Nucleus accumbens (tissue), 56 donors: ENCODE measurements around the gene ECHS1.
"Not testable (repeated sequence)": the region's sequence is repeated elsewhere in the genome, so short reads cannot be mapped to it uniquely, and the experiment has no call there.

Source experiments
- DNase-seq, 56 donors: peaks; one replicate each; lab custom pipeline; 2025; lab: John Stamatoyannopoulos, UW

ECHS1 gene

DNA sequence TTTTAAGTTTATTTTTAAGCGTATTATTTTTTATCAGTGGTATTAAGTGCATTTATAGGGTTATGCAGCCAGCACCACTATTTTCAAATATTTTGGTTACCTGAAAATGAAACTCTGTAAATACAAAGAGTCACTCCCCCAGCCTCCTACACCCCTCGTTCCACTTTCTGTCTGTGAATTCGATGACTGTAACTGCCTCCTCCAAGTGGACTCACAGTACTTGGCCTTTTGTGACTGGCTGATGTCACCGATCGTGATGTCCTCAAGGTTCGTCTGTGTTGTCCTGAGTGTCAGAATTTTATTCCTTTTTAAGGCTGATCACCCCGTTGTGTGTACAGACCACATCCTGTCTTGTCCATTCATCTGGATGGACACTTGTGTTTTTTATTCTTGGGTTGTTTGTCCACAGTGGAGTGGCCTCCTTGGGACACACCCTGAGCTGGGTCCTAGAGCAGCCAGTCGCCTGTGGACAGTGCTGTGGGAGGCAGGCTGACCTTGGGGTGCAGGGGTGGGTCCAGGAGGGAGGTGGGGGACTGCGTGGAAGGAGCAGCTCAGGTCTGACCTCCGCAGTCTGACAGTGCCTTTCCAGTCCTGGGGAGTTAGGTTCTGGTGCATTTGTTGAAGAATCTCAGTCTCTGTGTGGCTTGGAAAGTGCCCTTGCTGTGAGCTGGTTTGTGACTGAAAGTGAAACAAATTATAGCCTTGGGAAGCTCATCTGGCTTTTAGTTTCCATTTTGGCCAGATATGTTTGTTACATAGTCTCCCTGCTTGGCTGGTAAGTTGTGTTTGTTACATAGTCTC is 27.7 kb upstream of the ECHS1 start:
- no peak for DNase-seq

DNA sequence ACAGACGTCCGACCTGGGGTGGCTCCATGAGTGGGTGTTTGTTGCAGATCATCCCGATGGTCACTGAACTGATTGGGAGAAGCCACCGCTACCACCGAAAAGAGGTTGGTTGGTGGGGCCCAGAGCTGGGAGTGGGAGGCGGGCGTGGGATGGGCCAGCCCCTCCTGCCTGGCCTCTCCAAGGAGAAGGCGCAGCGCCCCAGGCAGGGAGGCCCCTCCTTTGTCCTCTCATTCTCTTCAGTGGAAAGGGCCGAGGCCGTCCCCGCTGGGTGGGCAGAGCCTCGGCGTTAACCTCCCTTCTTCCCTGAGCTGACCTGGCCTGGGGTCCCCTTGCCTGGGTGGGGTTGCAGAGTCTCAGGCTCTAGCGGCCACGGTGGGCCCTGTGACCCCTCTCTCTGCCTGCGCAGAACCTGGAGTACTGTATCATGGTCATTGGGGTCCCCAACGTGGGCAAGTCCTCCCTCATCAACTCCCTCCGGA is 26.0 kb upstream of the ECHS1 start:
- DNase-seq: no peak

DNA sequence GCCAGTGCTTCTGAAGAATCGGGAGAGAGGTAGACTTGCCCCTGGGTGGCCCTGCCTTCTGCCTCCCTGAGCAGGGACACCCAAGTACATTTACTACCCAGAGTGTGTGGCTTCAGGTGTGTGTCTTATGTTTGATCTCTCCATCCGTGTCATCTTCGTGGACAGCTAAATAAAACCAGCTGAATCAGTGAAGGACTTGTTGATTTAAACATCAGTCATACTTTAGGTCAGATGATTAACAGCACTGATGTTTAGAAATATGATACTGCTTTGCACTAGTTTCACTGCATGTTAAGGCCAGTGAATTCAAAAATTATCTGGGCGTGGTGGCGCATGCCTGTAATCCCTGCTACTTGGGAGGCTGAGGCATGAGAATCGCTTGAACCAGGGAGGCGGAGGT is 24.8 kb upstream of the ECHS1 start:
- DNase-seq: no peak

DNA sequence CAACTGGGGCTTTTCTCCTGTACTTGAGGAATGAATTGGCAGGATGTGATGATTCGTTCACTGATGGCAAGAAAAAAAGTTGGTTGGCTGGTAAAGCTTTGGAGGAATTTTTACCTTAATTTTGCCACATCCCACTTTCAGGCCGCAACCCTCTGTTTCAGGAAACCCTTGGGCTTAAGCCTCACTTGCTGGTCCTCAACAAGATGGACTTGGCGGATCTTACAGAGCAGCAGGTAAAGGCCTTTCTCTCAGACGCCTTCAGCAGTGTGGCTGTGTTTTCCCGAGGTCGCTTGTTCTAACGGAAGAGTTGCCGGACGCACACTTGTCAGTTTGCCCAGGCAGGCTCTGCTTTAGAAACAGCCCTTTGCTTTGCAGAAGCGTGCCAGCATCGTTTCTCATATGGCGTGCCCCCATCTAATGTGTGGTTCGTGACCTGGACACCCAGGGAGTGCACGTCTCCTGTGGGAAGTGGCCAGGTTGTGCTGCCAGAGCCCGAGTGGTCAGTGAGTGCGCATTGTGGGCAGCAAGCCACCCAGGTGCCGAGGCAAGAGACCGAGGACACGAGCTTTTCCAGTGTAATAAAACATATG is 23.0 kb upstream of the ECHS1 start:
- DNase-seq: no peak

DNA sequence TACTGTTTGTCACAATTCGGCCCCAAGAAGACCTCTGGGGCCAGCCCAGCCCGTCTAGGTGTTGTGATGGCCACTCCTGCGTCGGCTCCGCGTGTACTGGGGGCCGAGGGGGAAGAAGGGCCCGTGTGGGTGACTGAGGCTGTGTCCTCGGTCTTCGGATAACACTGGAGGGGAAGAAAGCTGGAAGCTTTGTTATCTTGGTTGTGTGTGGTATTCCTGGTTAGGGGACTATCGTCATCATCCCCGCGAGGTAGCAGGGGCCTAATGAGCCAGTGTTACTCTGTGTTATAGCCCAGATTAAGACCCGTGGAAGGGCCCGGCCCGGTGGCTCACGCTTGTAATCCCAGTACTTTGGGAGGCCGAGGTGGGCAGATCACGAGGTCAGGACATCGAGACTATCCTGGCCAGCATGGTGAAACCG is 21.7 kb upstream of the ECHS1 start:
- DNase-seq: no peak

DNA sequence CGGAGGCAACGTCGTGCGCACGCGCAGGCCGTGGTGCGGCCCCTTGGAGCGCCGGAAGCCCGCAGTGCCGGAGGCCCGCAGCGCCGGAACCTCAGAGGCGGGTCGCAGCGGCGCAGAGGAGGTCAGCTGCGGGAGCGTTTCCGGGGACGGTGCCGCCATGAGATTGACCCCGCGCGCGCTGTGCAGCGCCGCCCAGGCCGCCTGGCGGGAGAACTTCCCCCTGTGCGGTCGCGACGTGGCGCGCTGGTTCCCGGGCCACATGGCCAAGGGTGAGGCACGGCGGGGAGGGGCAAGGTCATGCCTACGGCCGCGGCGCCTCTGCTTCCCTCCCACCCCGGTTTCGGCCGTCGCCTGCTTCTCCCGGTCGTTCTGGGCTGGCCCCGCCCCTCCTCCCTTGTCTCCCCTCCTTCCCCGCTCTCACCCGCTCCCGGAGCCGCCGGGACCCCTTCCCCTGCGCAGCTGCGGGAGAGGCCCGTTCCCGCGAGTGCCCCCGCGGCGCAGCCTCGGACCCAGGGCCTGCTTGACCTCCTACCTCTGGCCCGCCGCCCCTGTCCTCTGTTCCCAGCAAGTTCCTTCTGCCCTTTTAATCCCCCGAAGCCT is 21.0 kb upstream of the ECHS1 start, which contains the start of gene MTG1:
TSS of gene MTG1 (plus strand) at position 94 of the 600 bp plus-strand sequence. CDS start at position 158, 64 bp downstream.
- peak; percentile 51 to 97 (median 90) for DNase-seq

DNA sequence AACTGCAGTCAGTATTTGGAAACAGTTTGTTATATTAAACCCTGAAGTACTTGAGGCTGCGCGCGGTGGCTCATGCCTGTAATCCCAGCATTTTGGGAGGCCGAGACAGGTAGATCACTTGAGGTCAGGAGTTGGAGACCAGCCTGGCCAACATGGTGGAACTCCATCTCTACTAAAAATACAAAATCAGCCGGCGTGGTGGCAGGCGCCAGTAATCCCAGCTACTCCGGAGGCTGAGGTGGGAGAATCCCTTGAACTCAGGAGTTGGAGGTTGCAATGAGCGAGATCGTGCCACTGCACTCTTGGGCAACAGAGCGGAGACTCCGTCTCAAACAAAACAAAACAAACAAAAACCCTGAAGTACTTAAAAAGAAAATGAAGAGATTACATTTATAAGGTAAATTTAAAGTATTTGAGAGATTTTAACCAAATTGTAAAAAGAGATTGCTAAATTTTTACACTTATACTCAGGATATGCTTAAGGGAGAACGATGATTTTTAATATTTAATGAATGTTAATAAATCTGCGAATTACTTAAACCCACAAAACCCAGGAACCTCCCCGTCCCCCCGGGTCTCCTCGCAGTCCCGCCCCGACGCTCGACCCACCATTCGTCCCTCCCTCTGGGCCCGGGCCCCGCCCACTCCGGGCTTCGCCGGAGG is 20.4 kb upstream of the ECHS1 start:
- no peak for DNase-seq

DNA sequence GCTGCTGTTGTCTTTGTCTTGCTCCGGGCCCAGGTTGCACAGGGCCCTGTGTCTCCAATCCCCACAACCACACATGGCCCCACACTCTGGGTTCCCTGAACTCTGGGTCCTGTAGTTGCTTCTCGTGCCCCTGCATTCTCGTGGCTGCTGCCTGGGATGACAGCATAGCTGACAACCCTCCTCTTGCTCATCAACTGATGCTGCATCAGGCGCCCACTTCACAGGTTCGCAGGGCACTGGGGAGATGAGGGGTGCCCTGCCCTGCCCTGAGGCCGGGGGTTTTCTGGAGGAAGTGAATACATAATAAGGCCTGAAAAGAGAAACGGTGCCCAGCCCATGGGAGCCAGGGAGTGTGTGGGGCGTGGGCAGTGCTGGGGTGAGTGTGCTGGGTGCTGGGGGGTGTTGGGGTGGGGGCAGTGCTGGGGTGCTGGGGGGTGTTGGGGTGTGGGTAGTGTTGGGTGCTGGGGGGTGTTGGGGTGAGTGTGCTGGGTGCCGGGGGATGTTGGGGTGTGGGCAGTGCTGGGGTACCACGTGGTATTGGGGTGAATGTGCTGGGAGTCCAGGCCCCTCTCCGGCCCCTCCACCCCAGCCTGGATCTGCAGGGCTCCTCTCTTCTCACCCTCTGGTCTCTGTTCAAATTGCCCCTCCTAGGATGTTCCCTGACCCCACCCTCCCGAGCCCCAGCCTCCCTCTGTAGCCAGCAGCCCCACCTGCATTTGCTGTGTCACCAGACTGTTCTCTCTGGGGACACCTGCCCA is 18.8 kb upstream of the ECHS1 start:
- DNase-seq: no peak

DNA sequence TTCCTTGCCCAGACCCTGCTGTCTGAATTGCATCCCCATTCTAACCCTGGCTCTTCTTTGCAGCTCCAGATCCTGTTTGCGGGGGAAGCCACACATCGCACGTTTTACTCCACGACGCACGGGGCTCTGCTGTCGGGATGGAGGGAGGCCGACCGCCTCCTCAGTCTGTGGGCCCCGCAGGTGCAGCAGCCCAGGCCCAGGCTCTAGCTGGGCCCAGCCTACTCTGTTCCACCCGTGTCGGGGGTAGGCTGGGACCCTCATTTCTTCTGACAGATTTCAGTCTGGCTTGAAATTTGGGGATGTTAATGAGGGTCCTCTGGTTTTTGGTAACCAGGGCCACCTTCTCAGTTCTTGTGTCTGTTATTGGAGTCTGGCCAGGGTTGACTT is 18.1 kb upstream of the ECHS1 start:
- no peak for DNase-seq

DNA sequence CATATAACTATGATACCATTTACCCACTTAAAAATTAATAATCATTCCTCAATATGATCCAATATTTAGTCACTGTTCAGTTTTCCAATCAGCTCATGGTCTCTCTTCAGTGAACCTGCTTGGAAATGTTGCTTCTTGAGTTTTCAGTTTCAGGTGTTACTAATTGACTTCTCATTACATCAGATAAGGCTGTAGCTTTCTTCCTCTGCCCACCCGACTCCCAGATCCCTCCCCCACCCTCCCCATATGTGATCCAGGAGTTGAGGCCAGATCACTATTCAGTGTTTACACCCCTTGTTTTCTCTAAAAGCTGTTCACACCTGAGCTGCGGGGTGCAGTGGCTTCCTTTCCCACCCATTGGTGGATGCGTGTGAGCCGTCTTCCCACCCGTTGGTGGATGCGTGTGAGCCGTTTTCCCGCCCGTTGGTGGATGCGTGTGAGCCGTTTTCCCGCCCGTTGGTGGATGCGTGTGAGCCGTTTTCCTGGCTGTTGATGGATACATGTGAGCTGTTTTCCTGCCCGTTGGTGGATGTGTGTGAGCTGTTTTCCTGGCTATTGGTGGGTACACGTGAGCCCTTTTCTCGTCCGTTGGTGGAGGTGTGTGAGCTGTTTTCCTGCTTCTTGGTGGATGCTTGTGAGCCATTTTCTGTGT is 17.6 kb upstream of the ECHS1 start:
- no peak for DNase-seq

DNA sequence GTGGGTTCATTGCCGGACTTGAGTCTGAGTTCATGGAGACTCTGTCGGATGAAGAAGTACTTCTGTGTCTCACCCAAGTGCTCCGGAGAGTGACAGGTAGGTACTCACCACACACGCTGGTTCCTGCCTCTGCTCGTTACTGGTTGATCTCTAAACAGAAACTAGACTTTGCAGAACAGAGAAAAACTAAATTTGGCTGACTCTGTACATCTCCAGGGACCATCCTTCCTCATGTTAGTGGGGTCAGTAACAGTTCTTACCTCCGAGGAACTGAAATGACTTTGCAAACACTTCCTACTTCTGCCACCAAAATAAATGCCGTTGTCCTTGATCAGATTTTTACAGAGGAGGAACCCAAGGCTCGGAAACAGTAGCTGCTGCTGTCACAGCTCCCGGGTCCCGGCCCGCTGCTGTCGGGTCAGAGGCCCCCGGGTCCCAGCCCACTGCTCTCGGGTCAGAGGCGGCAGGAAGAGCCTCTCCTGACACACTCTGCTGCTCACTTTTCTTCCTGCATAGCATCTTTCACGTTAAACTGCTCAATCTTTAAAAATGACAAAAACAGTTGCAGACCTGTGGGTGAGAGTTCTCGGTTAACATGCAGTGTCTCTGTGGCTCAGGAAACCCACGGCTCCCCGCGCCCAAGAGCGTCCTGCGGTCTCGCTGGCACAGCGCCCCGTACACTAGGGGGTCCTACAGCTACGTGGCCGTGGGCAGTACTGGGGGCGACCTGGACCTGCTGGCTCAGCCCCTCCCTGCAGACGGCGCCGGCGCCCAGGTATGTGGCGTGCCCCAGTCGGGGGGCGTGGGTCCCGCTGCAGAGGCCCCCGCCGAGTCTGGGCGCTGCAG is 16.0 kb upstream of the ECHS1 start:
- no peak for DNase-seq

DNA sequence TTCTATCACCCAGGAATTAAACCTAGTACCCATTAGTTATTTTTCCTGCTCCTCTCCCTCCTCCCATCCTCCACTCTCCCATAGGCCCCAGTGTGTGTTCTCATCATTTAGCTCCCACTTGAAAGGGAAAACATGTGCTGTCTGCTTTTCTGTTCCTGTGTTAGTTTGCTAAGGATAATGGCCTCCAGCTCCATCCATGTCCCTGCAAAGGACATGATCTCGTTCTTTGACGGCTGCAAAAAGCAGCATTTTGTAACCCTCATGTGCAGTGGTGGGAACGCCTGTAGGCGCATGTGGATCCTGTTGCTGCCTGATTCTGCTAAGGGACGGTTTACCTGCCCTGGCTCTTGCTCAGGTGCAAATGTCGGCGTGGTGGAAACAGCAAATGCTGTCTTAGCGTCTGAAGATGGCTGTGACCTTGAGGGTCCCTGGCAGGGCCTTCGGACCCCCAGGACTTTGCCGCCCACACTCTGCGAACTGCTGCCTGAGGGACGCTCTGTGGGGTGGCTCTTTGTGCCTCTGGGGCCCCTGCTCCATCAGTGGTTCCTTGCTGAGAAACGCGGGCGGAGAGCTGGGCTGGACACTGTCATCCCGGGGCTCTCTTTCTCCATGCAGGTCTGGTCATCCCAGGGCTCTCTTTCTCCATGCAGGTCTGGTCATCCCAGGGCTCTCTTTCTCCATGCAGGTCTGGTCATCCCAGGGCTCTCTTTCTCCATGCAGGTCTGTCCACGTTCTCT is 15.2 kb upstream of the ECHS1 start:
- DNase-seq: peak in 1 of 56 donors; percentile 11

DNA sequence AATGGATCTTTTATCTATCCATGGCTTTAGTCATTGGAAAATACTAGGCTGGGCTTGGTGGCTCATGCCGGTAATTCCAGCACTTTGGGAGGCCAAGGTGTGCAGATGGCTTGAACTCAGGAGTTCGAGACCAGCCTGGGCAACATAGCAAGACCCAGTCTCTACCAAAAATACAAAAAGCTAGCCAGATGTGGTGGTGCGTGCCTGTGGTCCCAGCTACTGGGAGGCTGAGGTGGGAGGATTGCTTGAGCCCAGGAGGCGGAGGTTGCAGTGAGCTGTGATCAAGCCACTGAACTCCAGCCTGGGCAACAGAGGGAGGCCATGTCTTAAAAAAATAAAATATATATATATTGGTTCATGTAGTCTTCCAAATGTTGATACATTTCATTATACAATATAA is 13.8 kb upstream of the ECHS1 start:
- not testable (repeated sequence) for DNase-seq

DNA sequence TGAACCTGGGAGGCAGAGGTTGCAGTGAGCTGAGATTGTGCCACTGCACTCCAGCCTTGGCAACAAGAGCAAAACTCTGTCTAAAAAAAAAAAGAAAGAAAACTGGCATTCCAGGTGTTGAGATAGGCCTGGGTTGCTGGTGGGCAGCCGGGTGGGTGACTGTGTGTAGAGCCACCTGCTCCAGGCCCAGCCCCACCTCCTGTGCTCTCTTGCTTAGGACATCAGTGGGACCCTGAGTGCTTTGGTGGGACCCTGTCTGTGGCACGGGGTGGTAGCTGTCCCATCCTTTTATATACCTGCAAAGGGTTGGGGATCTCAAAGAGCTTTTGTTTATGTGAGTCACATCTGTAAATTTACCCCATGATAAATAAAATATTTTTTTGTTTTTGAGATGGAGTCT is 12.1 kb upstream of the ECHS1 start:
- no peak for DNase-seq

DNA sequence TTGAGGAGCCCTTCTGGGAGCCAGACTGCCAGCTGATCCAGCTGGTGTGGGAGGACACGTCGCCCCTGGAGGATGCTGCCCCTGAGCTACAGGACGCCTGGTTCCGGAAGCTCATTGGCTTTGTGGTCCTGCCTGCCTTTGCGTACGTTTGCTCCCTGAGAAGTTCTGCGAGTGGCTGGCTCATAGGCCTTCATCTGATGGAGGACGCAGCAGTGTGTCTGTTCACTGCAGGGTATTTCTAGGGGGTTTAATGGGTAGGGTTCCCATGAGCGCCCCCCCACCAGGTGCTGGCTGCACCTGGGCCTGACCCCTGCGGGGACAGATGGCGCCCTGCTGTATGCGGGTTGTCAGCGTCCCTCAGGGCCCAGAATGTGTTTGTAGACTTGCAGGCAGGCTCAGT is 10.9 kb upstream of the ECHS1 start:
- DNase-seq: no peak

DNA sequence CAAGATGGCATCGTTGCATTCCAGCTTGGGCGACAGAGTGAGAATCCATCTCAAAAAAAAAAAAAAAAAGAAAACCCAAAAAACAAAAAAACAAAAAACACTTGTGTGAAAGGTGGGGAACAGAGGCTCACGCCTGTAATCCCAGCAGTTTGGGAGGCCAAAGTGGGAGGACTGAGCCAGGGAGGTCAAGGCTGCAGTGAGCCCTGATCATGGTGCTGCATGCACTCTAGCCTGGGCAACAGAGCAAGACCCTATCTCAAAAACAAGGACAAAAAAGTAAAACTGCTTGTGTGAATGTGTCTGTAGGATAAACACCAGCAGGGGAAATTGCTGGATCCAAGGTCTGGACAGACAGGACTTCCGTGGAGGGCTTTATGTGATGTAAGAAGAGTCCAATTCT is 10.4 kb upstream of the ECHS1 start:
- no peak for DNase-seq

DNA sequence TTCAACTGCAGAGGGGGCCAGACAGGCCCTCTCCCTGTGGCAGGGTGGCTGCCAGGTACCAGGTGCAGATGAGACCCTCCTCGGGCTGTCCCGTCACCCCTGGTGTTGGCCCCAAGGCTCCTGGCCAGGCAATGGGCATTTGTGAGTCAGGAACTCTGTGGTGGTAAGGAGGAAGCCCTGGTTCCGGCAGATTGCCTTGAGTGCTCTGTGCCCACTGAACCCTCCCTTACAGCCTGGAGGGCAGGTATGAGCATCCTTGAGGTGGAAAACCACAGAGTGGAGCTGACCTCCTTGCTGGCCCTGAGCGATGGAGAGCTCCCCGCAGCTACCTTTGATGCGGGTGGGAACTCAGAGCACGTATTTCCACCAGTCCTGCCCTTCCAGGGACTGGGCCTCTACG is 7.9 kb upstream of the ECHS1 start:
- no peak for DNase-seq
